MCF 10A (cell line): Measurements from ENCODE around the gene ALDH3B2. TPM values are rescaled to one million over a fixed set of nuclear protein-coding genes. Genes with fewer than 3 reads are reported as not detected.

Experiments
- BruUV-seq: library from RNA; stranded (reverse); fragments of 400-500 nt; replicated peaks from 2 replicates; lab custom pipeline; 2021; lab: Mats Ljungman, UMichigan
- CTCF ChIA-PET: fragments of 300-600 bp; sonication (Branson Sonifier 250); formaldehyde crosslinking; extraction: SDS; loops from one replicate; lab custom pipeline; 2021; ENCODE audit warnings: antibody characterized with exemption, inconsistent platforms; lab: Yijun Ruan, JAX
- POLR2A ChIA-PET: fragments of 300-600, 350-650 bp; sonication (Branson Sonifier 250); formaldehyde crosslinking; extraction: SDS; loops from one replicate; lab custom pipeline; 2020; ENCODE audit warnings: antibody characterized with exemption, inconsistent platforms; lab: Yijun Ruan, JAX
- DNase-seq: peaks from one replicate; pipeline ENCODE4 v3.0.0-alpha.2; 2018; ENCODE audit not compliant: unreplicated experiment
- H3K27ac Mint-ChIP-seq: one replicate; pipeline ENCODE4 v1.8.0; 2022; ENCODE audit warnings: mild to moderate bottlenecking, low read depth, mixed read lengths; ENCODE audit not compliant: unreplicated experiment
- H3K27me3 Mint-ChIP-seq: one replicate; pipeline ENCODE4 v1.8.0; 2022; ENCODE audit warnings: mixed read lengths; ENCODE audit not compliant: insufficient read depth, unreplicated experiment
- H3K36me3 Mint-ChIP-seq: one replicate; pipeline ENCODE4 v1.8.0; 2022; ENCODE audit warnings: mild to moderate bottlenecking, moderate library complexity, mixed read lengths; ENCODE audit not compliant: insufficient read depth, unreplicated experiment
- H3K4me1 Mint-ChIP-seq: one replicate; pipeline ENCODE4 v1.8.0; 2022; ENCODE audit warnings: mixed read lengths; ENCODE audit not compliant: insufficient read depth, unreplicated experiment
- H3K4me3 Mint-ChIP-seq: one replicate; pipeline ENCODE4 v1.8.0; 2022; ENCODE audit warnings: mild to moderate bottlenecking, moderate library complexity, mixed read lengths; ENCODE audit not compliant: unreplicated experiment
- H3K9me3 Mint-ChIP-seq: one replicate; pipeline ENCODE4 v1.8.0; 2022; ENCODE audit warnings: mixed read lengths; ENCODE audit not compliant: unreplicated experiment
- CTCF ChIP-seq: fragments of 200-600 bp; IDR thresholded peaks from one replicate; pipeline ENCODE4 v1.8.0; 2022; ENCODE audit warnings: antibody characterized with exemption, mild to moderate bottlenecking; ENCODE audit not compliant: unreplicated experiment
- intact Hi-C: fragments of 100-400 bp; cut with micrococcal nuclease; formaldehyde crosslinking; loops from 2 replicates; pipeline ENCODE4 v1.14.1; 2022
- total RNA-seq: library from RNA; stranded (reverse); gene quantifications from 2 replicates; pipeline ENCODE4 v1.2.3, GENCODE V29; 2022

The ALDH3B2 gene
- total RNA-seq, 1 experiment from 2014 or later = not detected

GRCh38 chr11:67664696-67665540, 9.5 kb downstream of the ALDH3B2 start:
- no peaks in the 10 kb centered on the region for H3K36me3 Mint-ChIP-seq
- no peaks in the 10 kb centered on the region for H3K4me1 Mint-ChIP-seq
- no peak for DNase-seq
- intact Hi-C loops = no loop called here
- H3K9me3 Mint-ChIP-seq = no peaks in the 10 kb centered on the region
- H3K27ac Mint-ChIP-seq = no peak overlapping the region
- BruUV-seq = no TSS peak
- CTCF ChIA-PET = interaction anchor here (0.6 kb wide), 3 partner anchors 13 to 28 kb away, joined by 3 to 5 read pairs (median 4); no protein-coding TSS in a partner anchor
- TF ChIP-seq CTCF = no peak
- H3K27me3 Mint-ChIP-seq = no peaks in the 10 kb centered on the region
- H3K4me3 Mint-ChIP-seq = no peak overlapping the region
- POLR2A ChIA-PET = interaction anchor here (1.0 kb wide), 1 partner anchor 55 kb away, joined by 3 read pairs; no protein-coding TSS in a partner anchor

DNA sequence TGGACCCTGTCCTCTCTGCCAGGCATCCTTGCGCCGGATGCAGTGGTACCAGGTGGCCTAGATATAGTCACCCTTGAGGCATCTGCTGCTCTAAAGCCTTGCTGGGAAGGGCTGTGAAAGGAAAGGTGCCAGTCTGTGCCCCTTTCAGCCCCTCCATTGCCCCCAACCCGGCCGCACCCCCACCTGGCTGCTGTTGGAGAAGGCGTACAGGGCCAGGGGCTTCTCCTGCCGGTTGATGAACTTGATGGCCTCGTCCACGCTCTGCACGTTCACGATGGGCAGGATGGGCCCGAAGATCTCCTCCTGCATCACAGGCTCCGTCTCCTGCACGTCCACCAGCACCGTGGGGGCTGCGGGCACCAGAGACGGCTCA, 10.2 kb downstream of the ALDH3B2 start:
- Mint-ChIP-seq H3K4me3 (no peak overlapping the region), H3K4me1 (no peaks in the 10 kb centered on the region), H3K27me3 (no peaks in the 10 kb centered on the region), H3K27ac (no peak overlapping the region), H3K36me3 (no peaks in the 10 kb centered on the region), H3K9me3 (no peaks in the 10 kb centered on the region)
- no peak for DNase-seq
- ChIA-PET CTCF (interaction anchor here (0.6 kb wide), 3 partner anchors 15 to 50 kb away, joined by 3 to 5 read pairs (median 3); no protein-coding TSS in a partner anchor), POLR2A (interaction anchor here (1.0 kb wide), 1 partner anchor 56 kb away, joined by 3 read pairs; no protein-coding TSS in a partner anchor)
- no TSS peak for BruUV-seq
- intact Hi-C loops = no loop called here
- TF ChIP-seq CTCF = no peak

- no TSS peak for BruUV-seq
- DNase-seq = no peak
- no peaks in the 10 kb centered on the region for H3K4me1 Mint-ChIP-seq
- H3K4me3 Mint-ChIP-seq = no peak overlapping the region
- ChIA-PET POLR2A (interaction anchor here (0.6 kb wide), 1 partner anchor 443 kb away, joined by 3 read pairs; no protein-coding TSS in a partner anchor), CTCF (interaction anchor here (0.6 kb wide), 1 partner anchor 49 kb away, joined by 3 read pairs; no protein-coding TSS in a partner anchor)
- intact Hi-C loops = no loop called here
- no peaks in the 10 kb centered on the region for H3K36me3 Mint-ChIP-seq
- no peak overlapping the region for H3K27ac Mint-ChIP-seq
- H3K9me3 Mint-ChIP-seq = no peaks in the 10 kb centered on the region
- H3K27me3 Mint-ChIP-seq = no peaks in the 10 kb centered on the region
- TF ChIP-seq CTCF = no peak
Measured at GRCh38 chr11:67663532-67664212, 10.8 kb downstream of the ALDH3B2 start.
